Naive B cell (primary cell): ENCODE results near the gene DQX1. TPM values are rescaled to one million over a fixed set of nuclear protein-coding genes. Genes with fewer than 3 reads are reported as not detected.
"Not testable (repeated sequence)": the region's sequence is repeated elsewhere in the genome, so short reads cannot be mapped to it uniquely, and the experiment has no call there.

Source experiments
- ATAC-seq, 2 donors: fragments of 150-1000 bp; cut with Tn5 transposase; 2 replicates each; pipeline ENCODE4 v1.10.0; 2021; ENCODE audit warnings: low read depth in 2 of 2, mild to moderate bottlenecking in 2 of 2, moderate library complexity in 2 of 2
- DNase-seq: peaks from one replicate; pipeline ENCODE4 v3.0.0; 2022
- H3K27ac Mint-ChIP-seq, 6 donors: one replicate each; pipeline ENCODE4 v1.8.0; 2020 to 2022; ENCODE audit warnings: mild to moderate bottlenecking in 6 of 6, mixed read lengths in 6 of 6, moderate library complexity in 5 of 6, inconsistent platforms in 2 of 6
- H3K27me3 Mint-ChIP-seq, 3 donors: one replicate each; pipeline ENCODE4 v1.8.0; 2021 to 2022; ENCODE audit warnings: mixed read lengths in 3 of 3, mild to moderate bottlenecking in 1 of 3
- H3K36me3 Mint-ChIP-seq, 2 donors: one replicate each; pipeline ENCODE4 v1.8.0; 2020 to 2022; ENCODE audit warnings: mixed read lengths in 2 of 2, inconsistent platforms in 1 of 2, mild to moderate bottlenecking in 1 of 2
- H3K4me1 Mint-ChIP-seq, 3 donors: one replicate each; pipeline ENCODE4 v1.8.0; 2020 to 2022; ENCODE audit warnings: mixed read lengths in 3 of 3, inconsistent platforms in 1 of 3, mild to moderate bottlenecking in 1 of 3, moderate library complexity in 1 of 3
- H3K4me3 Mint-ChIP-seq, 8 donors: one replicate each; pipeline ENCODE4 v1.8.0; 2020 to 2022; ENCODE audit warnings: mild to moderate bottlenecking in 8 of 8, mixed read lengths in 8 of 8, moderate library complexity in 8 of 8, inconsistent platforms in 2 of 8
- H3K9me3 Mint-ChIP-seq, 7 donors: one replicate each; pipeline ENCODE4 v1.8.0; 2020 to 2022; ENCODE audit warnings: mixed read lengths in 7 of 7, mild to moderate bottlenecking in 5 of 7, inconsistent platforms in 2 of 7, moderate library complexity in 1 of 7
- polyA plus RNA-seq, 6 donors: library from polyadenylated mRNA; unstranded; fragments of 300-500 nt; fragmentation: Illumina TruSeq; gene quantifications; one replicate each; pipeline ENCODE4 v1.2.3, GENCODE V29; 2021; ENCODE audit warnings: low read depth in 6 of 6

DQX1 gene
- polyA plus RNA-seq, 6 donors from 2014 or later: not detected

DNA sequence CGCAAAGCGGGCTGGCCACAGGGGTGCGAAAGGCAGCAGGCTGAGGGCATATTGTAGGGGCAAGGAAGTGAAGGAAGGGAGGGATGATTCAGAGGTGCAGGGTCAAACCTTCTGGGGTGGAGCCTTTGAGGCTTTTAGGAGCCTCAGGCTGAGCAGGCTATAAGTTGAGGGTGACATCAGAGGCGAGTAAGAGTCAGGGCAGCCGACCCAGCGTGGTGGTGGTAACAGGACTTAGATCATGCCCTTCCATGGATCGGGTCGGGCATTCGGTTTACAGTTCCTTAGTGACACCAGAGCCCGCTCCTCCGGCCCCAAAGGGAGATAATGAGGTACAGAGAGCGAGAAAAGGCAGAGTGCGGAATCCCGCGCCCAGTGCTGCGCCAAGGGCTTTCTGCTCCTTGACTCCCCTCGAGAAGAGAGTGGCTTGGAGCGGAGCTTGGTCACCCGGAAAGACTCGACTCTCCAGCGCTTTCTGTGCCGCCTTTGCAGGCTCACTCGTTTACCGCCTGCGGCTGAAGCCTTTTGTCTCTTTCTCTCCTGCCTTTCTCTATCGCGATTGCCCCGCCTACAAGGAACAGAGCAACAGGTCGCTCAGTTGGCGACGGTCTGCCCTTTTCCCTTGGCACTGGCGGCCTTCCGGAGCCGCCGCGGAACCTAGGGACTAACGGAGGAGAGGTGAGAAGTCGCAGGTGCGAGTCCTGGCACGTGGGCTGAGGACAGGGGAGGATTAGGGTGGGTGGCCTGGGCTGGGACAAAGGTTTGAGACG, 27.3 kb downstream of the DQX1 start:
- Mint-ChIP-seq H3K4me3 (peak overlapping the region; percentile 71 to 94 (median 86)), H3K36me3 (peaks cover 6 to 7% of the 10 kb centered on the region in 2 donors), H3K27me3 (peaks cover 41 to 65% (median 48%) of the 10 kb centered on the region in 3 donors), H3K9me3 (no peaks in the 10 kb centered on the region), H3K4me1 (peaks cover 24 to 55% (median 47%) of the 10 kb centered on the region in 3 donors), H3K27ac (peak overlapping the region in 3 of 6 donors; percentile 4 to 71 (median 58))
- ATAC-seq (peak; percentile 22 to 26), DNase-seq (peak; percentile 14)

DNA sequence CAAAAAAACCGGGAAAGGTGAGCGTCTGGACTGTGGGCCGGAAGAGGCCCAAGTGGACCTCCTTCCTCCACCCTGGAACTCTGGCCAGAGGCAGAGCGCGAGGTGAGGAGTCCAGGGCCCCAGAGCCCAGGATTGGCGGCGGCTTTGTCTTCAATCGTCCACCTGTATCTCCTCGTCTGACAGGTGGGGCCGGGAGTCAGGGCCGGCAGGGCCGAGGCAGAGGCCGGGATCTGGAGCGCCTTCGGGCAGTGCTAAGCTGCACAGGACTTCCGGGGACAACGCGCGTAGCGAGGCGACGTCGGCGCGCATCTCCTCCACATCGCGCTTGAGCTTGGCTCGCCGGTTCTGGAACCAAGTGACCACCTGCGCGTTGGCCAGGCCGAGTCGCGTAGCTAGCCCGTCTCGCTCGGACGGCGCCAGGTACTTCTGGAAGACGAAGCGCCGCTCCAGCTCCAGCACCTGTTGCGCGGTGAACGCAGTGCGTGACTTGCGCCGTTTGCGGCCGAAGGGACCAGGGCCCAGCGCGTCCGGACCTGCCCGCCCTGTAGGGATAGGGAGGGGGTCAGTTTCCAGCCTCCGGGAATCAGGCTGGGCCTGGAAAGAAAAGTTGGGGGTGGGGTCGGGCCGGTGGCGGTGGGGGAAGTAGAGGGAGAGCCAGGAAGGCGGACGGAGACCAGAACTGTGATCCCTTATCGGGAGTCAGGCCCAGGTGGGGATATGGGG, 28.1 kb downstream of the DQX1 start:
- no peaks in the 10 kb centered on the region for H3K9me3 Mint-ChIP-seq

DNA sequence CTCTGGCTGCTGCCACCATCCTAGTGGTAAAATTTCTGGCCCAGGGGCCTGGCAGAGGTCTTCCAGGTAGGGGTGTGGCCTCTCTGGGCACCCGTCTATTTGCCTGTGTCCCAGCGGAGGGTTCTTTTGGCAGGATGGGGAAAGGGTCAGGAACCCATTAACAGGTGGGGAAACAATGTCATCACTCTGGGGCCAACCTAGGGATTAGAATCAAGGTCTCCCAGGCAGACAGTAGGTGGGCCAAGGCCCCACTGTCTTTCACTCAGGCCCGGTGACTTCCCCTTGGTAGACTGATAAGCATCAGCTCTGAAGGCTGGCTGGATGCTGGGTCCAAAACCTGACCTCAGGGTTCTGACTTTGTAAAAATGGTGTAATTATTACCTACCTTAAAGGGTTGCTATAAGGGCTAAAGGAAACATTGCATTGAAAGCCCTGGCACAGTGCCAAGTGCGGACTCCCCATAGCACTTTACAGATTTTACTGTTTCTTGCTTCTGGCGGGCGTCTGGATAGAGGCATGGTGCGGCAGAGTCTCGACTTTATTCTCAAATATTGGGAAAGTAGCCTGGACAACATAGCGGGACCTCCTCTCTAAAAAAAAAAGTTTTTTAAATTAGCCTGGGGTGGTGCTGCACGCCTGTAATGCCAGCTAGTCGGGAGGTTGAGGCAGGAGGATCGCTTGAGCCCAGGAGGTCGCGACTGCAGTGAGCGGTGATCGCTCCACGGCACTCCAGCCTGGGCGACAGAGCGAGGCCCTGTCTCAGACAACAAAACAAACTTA, 28.8 kb downstream of the DQX1 start:
- Mint-ChIP-seq H3K9me3 (no peaks in the 10 kb centered on the region), H3K4me3 (peak overlapping the region; percentile 47 to 94 (median 82)), H3K4me1 (peaks cover 22 to 40% (median 33%) of the 10 kb centered on the region in 3 donors), H3K36me3 (peaks cover 13 to 19% of the 10 kb centered on the region in 2 donors), H3K27me3 (peaks cover 38 to 50% (median 46%) of the 10 kb centered on the region in 3 donors), H3K27ac (no peak overlapping the region)
- ATAC-seq (no peak), DNase-seq (no peak)

More for the DNA sequence above, 28.1 kb downstream of the DQX1 start:
- peaks cover 10 to 13% of the 10 kb centered on the region in 2 donors for H3K36me3 Mint-ChIP-seq
- H3K4me1 Mint-ChIP-seq: peaks cover 24 to 48% (median 40%) of the 10 kb centered on the region in 3 donors
- peak overlapping the region in 1 of 6 donors; percentile 4 for H3K27ac Mint-ChIP-seq
- DNase-seq: no peak
- peaks cover 38 to 57% (median 48%) of the 10 kb centered on the region in 3 donors for H3K27me3 Mint-ChIP-seq
- peak overlapping the region; percentile 71 to 94 (median 86) for H3K4me3 Mint-ChIP-seq
- no peak for ATAC-seq

DNA sequence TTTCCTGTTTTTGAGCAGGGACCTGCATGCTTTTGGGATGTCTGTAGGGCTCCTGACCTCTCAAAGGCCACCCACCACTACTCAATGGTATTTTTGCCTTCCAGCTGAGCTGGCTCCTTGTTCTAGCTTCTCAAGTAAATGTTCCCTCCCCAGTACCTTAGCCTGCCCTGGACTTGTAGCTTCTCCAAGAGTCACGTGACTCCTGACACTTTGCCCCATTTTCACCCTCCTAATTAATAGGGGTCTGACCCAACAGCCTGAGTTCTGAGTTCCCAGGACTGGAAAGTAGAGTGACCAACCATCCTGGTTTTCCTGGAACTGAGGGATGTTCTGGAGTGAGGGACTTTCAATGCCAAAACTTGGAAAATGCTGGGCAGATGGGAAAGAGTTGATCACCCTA, 30.6 kb downstream of the DQX1 start:
- H3K36me3 Mint-ChIP-seq: peaks cover 14 to 32% of the 10 kb centered on the region in 2 donors
- ATAC-seq: no peak
- H3K27ac Mint-ChIP-seq: no peak overlapping the region
- H3K9me3 Mint-ChIP-seq: no peaks in the 10 kb centered on the region
- H3K4me1 Mint-ChIP-seq: peaks cover 21 to 30% (median 25%) of the 10 kb centered on the region in 3 donors
- H3K27me3 Mint-ChIP-seq: peaks cover 21 to 32% (median 29%) of the 10 kb centered on the region in 3 donors
- H3K4me3 Mint-ChIP-seq: no peak overlapping the region
- no peak for DNase-seq

DNA sequence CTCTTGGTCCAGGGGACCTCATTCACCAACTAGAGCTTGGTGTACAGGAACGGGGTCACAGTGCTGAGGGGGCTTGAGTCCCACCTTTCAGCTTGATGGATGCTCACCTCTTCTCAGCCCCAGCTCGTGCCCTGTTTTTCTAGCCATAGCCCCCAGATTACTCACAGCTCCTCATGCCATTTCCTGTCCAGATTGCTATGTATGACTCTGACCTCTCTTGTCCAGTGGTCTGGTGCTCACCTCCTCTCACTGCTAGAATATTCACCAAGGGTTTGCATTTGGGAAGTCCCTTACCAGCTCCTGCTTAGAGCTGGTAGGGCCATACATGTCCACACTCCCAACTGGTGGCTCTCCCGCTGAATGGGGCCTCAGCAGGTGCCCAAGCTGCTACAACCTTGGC, 32.5 kb downstream of the DQX1 start:
- Mint-ChIP-seq H3K27me3 (peaks cover 5 to 13% (median 12%) of the 10 kb centered on the region in 3 donors), H3K36me3 (peaks cover 14 to 43% of the 10 kb centered on the region in 2 donors)

DNA sequence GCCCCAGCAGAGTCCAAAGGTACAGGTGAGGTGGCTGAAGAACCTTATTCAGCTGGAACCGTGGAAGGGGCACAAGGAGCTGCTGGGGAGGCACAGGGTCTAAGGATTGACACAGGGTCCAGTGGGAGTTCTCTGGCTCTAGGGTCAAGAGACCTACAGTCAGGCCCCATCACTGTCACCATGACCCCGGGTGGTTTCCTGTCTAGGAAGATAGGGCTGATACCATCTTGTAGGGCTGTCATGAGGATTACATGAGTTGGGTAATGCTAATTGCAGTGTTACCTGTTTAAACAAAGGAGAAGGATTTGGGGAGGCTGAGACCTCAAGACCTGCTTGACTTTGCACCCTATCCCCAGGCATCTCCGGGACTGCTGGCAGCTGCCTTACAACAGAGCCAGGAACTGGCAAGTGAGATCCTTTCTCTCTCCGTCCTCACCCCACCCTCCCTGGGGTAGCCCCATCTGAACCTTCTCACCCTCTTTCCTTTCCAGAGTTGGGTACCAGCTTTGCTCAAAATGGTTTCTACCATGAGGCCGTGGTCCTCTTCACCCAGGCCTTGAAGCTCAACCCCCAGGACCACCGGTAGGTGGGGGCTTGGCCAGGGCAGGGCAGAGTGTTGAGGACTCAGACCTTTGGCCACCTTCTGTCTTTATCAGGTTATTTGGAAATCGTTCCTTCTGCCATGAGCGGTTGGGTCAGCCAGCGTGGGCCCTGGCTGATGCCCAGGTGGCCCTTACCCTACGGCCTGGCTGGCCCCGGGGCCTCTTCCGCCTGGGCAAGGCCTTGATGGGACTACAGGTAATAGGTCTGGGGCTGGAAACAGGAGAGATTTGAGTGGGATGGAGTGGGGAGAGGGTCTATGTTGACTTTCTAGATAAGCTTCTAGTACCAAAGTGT, 34.1 kb downstream of the DQX1 start:
- Mint-ChIP-seq H3K36me3 (peaks cover 14 to 45% of the 10 kb centered on the region in 2 donors), H3K4me1 (peaks cover 0 to 14% (median 11%) of the 10 kb centered on the region in 3 donors), H3K27ac (no peak overlapping the region), H3K27me3 (no peaks in the 10 kb centered on the region), H3K9me3 (no peaks in the 10 kb centered on the region), H3K4me3 (no peak overlapping the region)
- DNase-seq: no peak
- no peak for ATAC-seq

More for the DNA sequence above, 32.5 kb downstream of the DQX1 start:
- H3K4me1 Mint-ChIP-seq: peaks cover 11 to 24% (median 21%) of the 10 kb centered on the region in 3 donors
- H3K4me3 Mint-ChIP-seq: no peak overlapping the region
- ATAC-seq: no peak
- H3K9me3 Mint-ChIP-seq: no peaks in the 10 kb centered on the region
- DNase-seq: no peak
- H3K27ac Mint-ChIP-seq: no peak overlapping the region

DNA sequence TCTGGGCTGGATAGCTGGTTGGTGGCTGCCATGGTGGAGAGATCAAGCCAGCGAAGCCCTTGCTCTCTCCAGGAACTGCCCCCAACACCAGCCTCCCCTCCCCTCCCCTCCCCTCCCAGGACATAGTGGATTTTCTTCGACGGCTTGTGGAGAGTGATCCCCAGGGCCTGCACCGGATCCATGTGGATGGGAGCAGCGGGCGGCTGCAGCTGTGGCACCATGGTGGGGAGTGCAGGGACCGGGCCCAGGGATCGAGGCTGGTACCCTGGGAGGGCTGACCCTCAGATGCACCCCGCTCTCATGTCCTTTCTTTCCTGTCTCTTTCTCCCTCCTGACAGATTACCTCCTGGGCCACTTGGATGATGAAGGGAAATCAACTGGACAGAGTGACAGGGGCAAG, 36.1 kb downstream of the DQX1 start:
- Mint-ChIP-seq H3K27ac (no peak overlapping the region), H3K27me3 (no peaks in the 10 kb centered on the region), H3K4me3 (no peak overlapping the region), H3K36me3 (peaks cover 14 to 54% of the 10 kb centered on the region in 2 donors), H3K4me1 (peaks cover 0 to 20% (median 14%) of the 10 kb centered on the region in 3 donors), H3K9me3 (no peaks in the 10 kb centered on the region)
- DNase-seq (no peak), ATAC-seq (no peak)

DNA sequence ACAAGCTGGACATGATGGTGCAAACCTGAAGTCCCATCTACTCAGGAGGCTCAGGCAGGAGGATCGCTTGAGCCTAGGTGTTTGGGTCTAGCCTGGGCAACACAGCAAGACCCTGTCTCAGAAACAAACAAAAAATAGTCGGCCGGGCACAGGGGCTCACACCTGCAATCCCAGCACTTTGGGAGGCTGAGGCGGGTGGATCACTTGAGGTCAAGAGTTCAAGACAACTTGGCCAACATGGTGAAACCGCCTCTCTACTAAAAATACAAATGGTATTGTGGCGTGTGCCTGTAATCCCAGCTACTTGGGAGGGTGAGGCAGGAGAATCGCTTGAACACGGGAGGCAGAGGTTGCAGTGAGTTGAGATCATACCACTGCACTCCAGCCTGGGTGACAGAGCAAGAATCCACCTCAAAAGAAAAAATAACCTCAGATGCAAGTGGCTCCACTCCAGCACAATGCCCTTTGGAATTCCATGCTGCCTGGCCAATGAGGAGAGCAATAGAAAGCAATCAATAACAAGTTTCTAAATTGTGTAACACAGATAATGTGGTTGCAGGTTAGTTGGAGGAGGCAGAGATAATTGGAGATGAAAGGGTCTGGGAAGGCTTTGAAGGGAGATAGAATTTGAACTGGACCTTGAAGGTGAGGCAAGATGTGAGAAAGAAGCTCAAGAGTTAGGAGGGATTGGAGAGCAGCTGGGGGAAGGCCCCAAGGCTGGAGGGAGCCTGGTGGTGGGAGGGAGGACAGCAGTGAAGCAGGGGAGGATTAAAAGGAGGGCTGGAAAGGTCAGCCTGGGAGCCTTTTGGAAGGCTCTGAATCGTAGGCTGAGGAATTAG, 37.2 kb downstream of the DQX1 start:
- no peak for DNase-seq
- Mint-ChIP-seq H3K27ac (peak overlapping the region in 1 of 6 donors; percentile 5), H3K4me3 (no peak overlapping the region), H3K9me3 (no peaks in the 10 kb centered on the region), H3K36me3 (peaks cover 9 to 50% of the 10 kb centered on the region in 2 donors), H3K4me1 (peaks cover 3 to 24% (median 17%) of the 10 kb centered on the region in 3 donors), H3K27me3 (no peaks in the 10 kb centered on the region)
- ATAC-seq: no peak

DNA sequence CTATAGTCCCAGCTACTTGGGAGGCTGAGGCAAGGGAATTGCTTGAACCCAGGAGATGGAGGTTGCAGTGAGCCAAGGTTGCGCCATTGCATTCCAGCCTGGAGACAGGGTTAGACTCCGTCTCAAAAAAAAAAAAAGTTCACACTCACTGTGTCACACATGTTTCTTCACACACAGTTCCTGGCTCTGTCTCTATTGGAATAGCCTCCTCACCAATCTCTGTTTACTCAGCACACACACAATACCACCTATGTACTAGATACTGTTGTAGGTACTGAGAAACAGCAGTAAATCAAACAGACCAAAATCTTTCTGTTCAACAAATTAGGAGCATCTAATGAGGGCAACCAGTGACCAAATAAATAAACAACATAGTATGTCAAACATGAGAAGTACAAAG, 39.9 kb downstream of the DQX1 start:
- no peak overlapping the region for H3K27ac Mint-ChIP-seq

DNA sequence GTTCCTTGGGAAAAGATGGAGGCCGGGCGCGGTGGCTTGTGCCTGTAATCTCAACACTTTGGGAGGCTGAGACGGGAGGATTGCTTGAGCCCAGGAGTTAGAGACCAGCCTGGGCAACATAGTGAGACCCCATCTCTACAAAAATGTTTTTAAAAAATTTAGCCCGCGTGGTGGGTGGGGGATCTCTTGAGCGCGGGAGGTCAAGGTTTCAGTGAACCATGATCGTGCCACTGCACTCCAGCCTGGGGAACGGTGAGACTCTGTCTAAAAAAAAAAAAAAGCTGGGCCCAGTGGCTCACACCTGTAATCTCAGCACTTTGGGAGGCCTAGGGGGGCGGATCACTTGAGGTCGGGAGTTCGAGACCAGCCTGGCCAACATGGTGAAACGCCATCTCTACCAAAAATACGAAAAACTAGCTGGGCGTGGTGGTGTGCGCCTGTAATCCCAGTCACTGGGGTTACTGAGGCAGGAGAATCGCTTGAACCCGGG, 42.3 kb downstream of the DQX1 start:
- not testable (repeated sequence) for H3K27me3 Mint-ChIP-seq, H3K9me3 Mint-ChIP-seq, ATAC-seq, DNase-seq
- peaks cover 28 to 35% (median 34%) of the 10 kb centered on the region in 3 donors for H3K4me1 Mint-ChIP-seq
- H3K36me3 Mint-ChIP-seq: peaks cover 0 to 12% of the 10 kb centered on the region in 2 donors
- H3K4me3 Mint-ChIP-seq: peak overlapping the region; percentile 95 to 100 (median 100)
- peak overlapping the region in 5 of 6 donors; percentile 29 to 99 (median 95) for H3K27ac Mint-ChIP-seq

More for the DNA sequence above, 39.9 kb downstream of the DQX1 start:
- Mint-ChIP-seq H3K4me3 (peak overlapping the region in 1 of 8 donors; percentile 38), H3K4me1 (peaks cover 24 to 35% (median 32%) of the 10 kb centered on the region in 3 donors), H3K9me3 (no peaks in the 10 kb centered on the region), H3K27me3 (no peaks in the 10 kb centered on the region), H3K36me3 (peaks cover 0 to 30% of the 10 kb centered on the region in 2 donors)
- DNase-seq (no peak), ATAC-seq (no peak)

DNA sequence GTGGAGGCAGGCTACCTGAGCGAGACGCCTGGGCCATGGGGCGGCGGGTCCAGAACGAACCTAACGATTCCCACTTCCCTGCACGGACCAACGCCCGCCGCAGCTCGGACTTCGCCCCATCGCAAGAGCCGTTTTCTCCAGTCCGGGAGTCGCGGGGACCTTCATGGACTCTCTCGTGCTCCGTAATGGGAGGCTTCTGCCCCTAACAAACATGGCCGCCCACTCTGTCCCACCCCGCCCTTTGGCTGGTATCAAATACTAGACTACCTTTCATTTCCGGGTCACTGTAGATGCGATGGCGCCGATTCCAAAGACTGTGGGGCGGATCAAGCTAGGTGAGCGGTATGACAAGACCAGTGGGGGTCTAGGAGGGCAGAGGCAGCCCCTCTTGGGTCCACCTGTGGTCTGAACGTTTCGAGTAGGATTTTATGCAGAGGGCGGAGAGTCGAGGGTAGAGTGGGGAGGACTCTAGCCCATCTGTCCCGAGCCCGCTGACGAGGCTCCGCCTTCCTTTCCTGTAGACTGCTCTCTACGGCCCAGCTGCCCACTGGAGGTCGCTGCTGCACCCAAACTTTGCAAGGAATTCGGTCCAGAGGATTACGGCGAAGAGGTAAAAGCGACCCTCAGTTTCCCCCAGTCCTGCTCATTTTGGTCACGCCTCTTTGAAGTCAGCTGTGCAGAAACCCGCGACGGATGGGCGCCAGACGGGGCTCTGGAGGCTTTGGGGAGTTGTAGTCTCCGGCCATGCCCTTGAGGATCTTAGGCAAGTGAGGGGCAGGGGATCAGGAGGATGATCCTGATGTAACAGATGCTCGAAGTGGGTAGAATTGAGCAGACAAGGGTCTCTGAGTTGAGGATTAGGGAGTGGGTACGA, 43.0 kb downstream of the DQX1 start, which contains the start of the genes CCDC142 and TTC31:
Gene CCDC142 (minus strand): TSS at position 198 of the 874 bp plus-strand sequence. CDS start 161 bp downstream, at position 37.
Gene TTC31 (plus strand): TSS at position 281 of the 874 bp plus-strand sequence. CDS start 15 bp downstream, at position 296.
- Mint-ChIP-seq H3K9me3 (no peaks in the 10 kb centered on the region), H3K36me3 (peaks cover 0 to 12% of the 10 kb centered on the region in 2 donors), H3K27me3 (no peaks in the 10 kb centered on the region), H3K4me3 (peak within 1 kb of the TSS; percentile 95 to 100 (median 100)), H3K27ac (peak within 1 kb of the TSS; percentile 95 to 100 (median 98)), H3K4me1 (peaks cover 28 to 35% (median 34%) of the 10 kb centered on the region in 3 donors)
- ATAC-seq (peak; percentile 92 to 93), DNase-seq (peak; percentile 95)
